ENCODE measurements around the gene STK25.

GRCh38 chr2:241505086-241505780, 3.2 kb downstream of the STK25 start:
- TF ChIP-seq CTCF (IDR thresholded peaks at IDR 0.05) (no peak), POLR2A (IDR thresholded peaks at IDR 0.05) (no peak)
